ENCODE results near the gene MLIP. TPM values are rescaled to one million over a fixed set of nuclear protein-coding genes. Genes with fewer than 3 reads are reported as not detected.

Gene MLIP
- total and polyA plus RNA-seq, 2 donors, result 0.98 to 4.4 TPM

- Histone ChIP-seq H3K4me1 (ENCODE audit: insufficient read depth) (no peaks in the 10 kb centered on the region), H3K27ac (ENCODE audit: low read depth) (no peak overlapping the region), H3K4me3 (ENCODE audit: low read depth, low read length) (no peak overlapping the region), H3K36me3 (ENCODE audit: insufficient read depth) (no peaks in the 10 kb centered on the region)
- WGBS, result 65% methylated on average over 2 of the region's 2 CpGs
- DNase-seq (ENCODE audit: extremely low spot score), result no peak
Measured at GRCh38 chr6:54135665-54136369, 24.6 kb downstream of the MLIP start.

- no peak overlapping the region for H3K4me3 ChIP-seq (ENCODE audit: low read depth, low read length)
- no peak overlapping the region for H3K27ac ChIP-seq (ENCODE audit: low read depth)
- WGBS, result 88% methylated on average over 1 of the region's 1 CpG
- no peaks in the 10 kb centered on the region for H3K36me3 ChIP-seq (ENCODE audit: insufficient read depth)
- no peak for DNase-seq (ENCODE audit: extremely low spot score)
- no peaks in the 10 kb centered on the region for H3K4me1 ChIP-seq (ENCODE audit: insufficient read depth)
Measured at GRCh38 chr6:54138795-54139194, 27.6 kb downstream of the MLIP start.

- Histone ChIP-seq H3K4me1 (ENCODE audit: insufficient read depth) (no peaks in the 10 kb centered on the region), H3K4me3 (ENCODE audit: low read depth, low read length) (no peak overlapping the region), H3K36me3 (ENCODE audit: insufficient read depth) (no peaks in the 10 kb centered on the region), H3K27ac (ENCODE audit: low read depth) (no peak overlapping the region)
- DNase-seq (ENCODE audit: extremely low spot score), result no peak
Measured at GRCh38 chr6:54140811-54141210, 29.6 kb downstream of the MLIP start.

- Histone ChIP-seq H3K4me1 (ENCODE audit: insufficient read depth) (no peaks in the 10 kb centered on the region), H3K36me3 (ENCODE audit: insufficient read depth) (no peaks in the 10 kb centered on the region), H3K27ac (ENCODE audit: low read depth) (no peak overlapping the region), H3K4me3 (ENCODE audit: low read depth, low read length) (no peak overlapping the region)
- no peak for DNase-seq (ENCODE audit: extremely low spot score)
- 94% methylated on average over 12 of the region's 12 CpGs for WGBS
Measured at GRCh38 chr6:54142889-54143519, 31.8 kb downstream of the MLIP start.

GRCh38 chr6:54151861-54152260 is 40.6 kb downstream of the MLIP start:
- 0% methylated on average over 1 of the region's 1 CpG for WGBS
- H3K4me1 ChIP-seq (ENCODE audit: insufficient read depth), result no peaks in the 10 kb centered on the region
- H3K36me3 ChIP-seq (ENCODE audit: insufficient read depth), result no peaks in the 10 kb centered on the region
- H3K27ac ChIP-seq (ENCODE audit: low read depth), result no peak overlapping the region
- no peak overlapping the region for H3K4me3 ChIP-seq (ENCODE audit: low read depth, low read length)
- DNase-seq (ENCODE audit: extremely low spot score), result no peak

- DNase-seq (ENCODE audit: extremely low spot score), result no peak
- Histone ChIP-seq H3K4me1 (ENCODE audit: insufficient read depth) (no peaks in the 10 kb centered on the region), H3K27ac (ENCODE audit: low read depth) (no peak overlapping the region), H3K36me3 (ENCODE audit: insufficient read depth) (no peaks in the 10 kb centered on the region), H3K4me3 (ENCODE audit: low read depth, low read length) (no peak overlapping the region)
Measured at GRCh38 chr6:54156650-54157250, 45.5 kb downstream of the MLIP start.

GRCh38 chr6:54157405-54157804 is 46.2 kb downstream of the MLIP start:
- no peaks in the 10 kb centered on the region for H3K36me3 ChIP-seq (ENCODE audit: insufficient read depth)
- DNase-seq (ENCODE audit: extremely low spot score), result no peak
- H3K4me3 ChIP-seq (ENCODE audit: low read depth, low read length), result no peak overlapping the region
- H3K4me1 ChIP-seq (ENCODE audit: insufficient read depth), result no peaks in the 10 kb centered on the region
- no peak overlapping the region for H3K27ac ChIP-seq (ENCODE audit: low read depth)

GRCh38 chr6:54173089-54173488 is 61.8 kb downstream of the MLIP start:
- no peak overlapping the region for H3K27ac ChIP-seq (ENCODE audit: low read depth)
- no peak overlapping the region for H3K4me3 ChIP-seq (ENCODE audit: low read depth, low read length)
- no peaks in the 10 kb centered on the region for H3K4me1 ChIP-seq (ENCODE audit: insufficient read depth)
- DNase-seq (ENCODE audit: extremely low spot score), result no peak
- H3K36me3 ChIP-seq (ENCODE audit: insufficient read depth), result no peaks in the 10 kb centered on the region

GRCh38 chr6:54179152-54179551 is 67.9 kb downstream of the MLIP start:
- DNase-seq (ENCODE audit: extremely low spot score), result no peak
- Histone ChIP-seq H3K4me1 (ENCODE audit: insufficient read depth) (no peaks in the 10 kb centered on the region), H3K4me3 (ENCODE audit: low read depth, low read length) (no peak overlapping the region), H3K36me3 (ENCODE audit: insufficient read depth) (no peaks in the 10 kb centered on the region), H3K27ac (ENCODE audit: low read depth) (no peak overlapping the region)
- 41% methylated on average over 1 of the region's 1 CpG for whole genome bisulfite sequencing

- 94% methylated on average over 7 of the region's 7 CpGs for WGBS
- Histone ChIP-seq H3K36me3 (ENCODE audit: insufficient read depth) (no peaks in the 10 kb centered on the region), H3K4me1 (ENCODE audit: insufficient read depth) (no peaks in the 10 kb centered on the region), H3K4me3 (ENCODE audit: low read depth, low read length) (no peak overlapping the region), H3K27ac (ENCODE audit: low read depth) (no peak overlapping the region)
- no peak for DNase-seq (ENCODE audit: extremely low spot score)
Measured at GRCh38 chr6:54183616-54184015, 72.4 kb downstream of the MLIP start.

GRCh38 chr6:54185885-54186284 is 74.6 kb downstream of the MLIP start:
- H3K36me3 ChIP-seq (ENCODE audit: insufficient read depth), result no peaks in the 10 kb centered on the region
- no peak overlapping the region for H3K27ac ChIP-seq (ENCODE audit: low read depth)
- no peak for DNase-seq (ENCODE audit: extremely low spot score)
- 98% methylated on average over 1 of the region's 1 CpG for WGBS
- no peaks in the 10 kb centered on the region for H3K4me1 ChIP-seq (ENCODE audit: insufficient read depth)
- H3K4me3 ChIP-seq (ENCODE audit: low read depth, low read length), result no peak overlapping the region

GRCh38 chr6:54188846-54189245 is 77.6 kb downstream of the MLIP start:
- Histone ChIP-seq H3K27ac (ENCODE audit: low read depth) (no peak overlapping the region), H3K36me3 (ENCODE audit: insufficient read depth) (no peaks in the 10 kb centered on the region), H3K4me1 (ENCODE audit: insufficient read depth) (no peaks in the 10 kb centered on the region), H3K4me3 (ENCODE audit: low read depth, low read length) (no peak overlapping the region)
- WGBS, result 73% methylated on average over 2 of the region's 2 CpGs
- no peak for DNase-seq (ENCODE audit: extremely low spot score)

- no peak for DNase-seq (ENCODE audit: extremely low spot score)
- Histone ChIP-seq H3K4me3 (ENCODE audit: low read depth, low read length) (no peak overlapping the region), H3K4me1 (ENCODE audit: insufficient read depth) (no peaks in the 10 kb centered on the region), H3K36me3 (ENCODE audit: insufficient read depth) (no peaks in the 10 kb centered on the region), H3K27ac (ENCODE audit: low read depth) (no peak overlapping the region)
- WGBS, result 66% methylated on average over 2 of the region's 2 CpGs
Measured at GRCh38 chr6:54191461-54191860, 80.2 kb downstream of the MLIP start.

GRCh38 chr6:54192993-54193392 is 81.8 kb downstream of the MLIP start:
- DNase-seq (ENCODE audit: extremely low spot score), result no peak
- H3K36me3 ChIP-seq (ENCODE audit: insufficient read depth), result no peaks in the 10 kb centered on the region
- H3K27ac ChIP-seq (ENCODE audit: low read depth), result no peak overlapping the region
- 66% methylated on average over 3 of the region's 3 CpGs for WGBS
- no peak overlapping the region for H3K4me3 ChIP-seq (ENCODE audit: low read depth, low read length)
- no peaks in the 10 kb centered on the region for H3K4me1 ChIP-seq (ENCODE audit: insufficient read depth)
